Mesodermal cell (in vitro differentiated cells): ENCODE measurements around the gene CD24.
"Not testable (repeated sequence)": the region's sequence is repeated elsewhere in the genome, so short reads cannot be mapped to it uniquely, and the experiment has no call there.

Source experiments
- H3K27ac ChIP-seq: 2 replicates; pipeline ENCODE4 v1.7.0; 2013; ENCODE audit warnings: mild to moderate bottlenecking, low read depth, low read length, moderate library complexity; ENCODE audit not compliant: severe bottlenecking
- H3K36me3 ChIP-seq: 2 replicates; pipeline ENCODE4 v1.7.1; 2013; ENCODE audit warnings: mild to moderate bottlenecking, low read length, moderate library complexity; ENCODE audit not compliant: control insufficient read depth, insufficient read depth
- H3K4me1 ChIP-seq: one replicate; pipeline ENCODE4 v1.7.1; 2013; ENCODE audit warnings: mild to moderate bottlenecking, low read length; ENCODE audit not compliant: insufficient read depth, control insufficient read depth, poor library complexity, severe bottlenecking
- H3K4me3 ChIP-seq: 2 replicates; pipeline ENCODE4 v1.7.0; 2013; ENCODE audit warnings: low read length, control low read depth, mild to moderate bottlenecking; ENCODE audit not compliant: insufficient read depth, poor library complexity, severe bottlenecking; ENCODE audit errors: extremely low read depth
- H3K9me3 ChIP-seq: 2 replicates; pipeline ENCODE4 v1.7.1; 2013; ENCODE audit warnings: mild to moderate bottlenecking, low read length, moderate library complexity; ENCODE audit not compliant: control insufficient read depth
- WGBS, 2 experiments: methylation state at CpG; one replicate each; pipeline ENCODE4 v1.1.5; 2013; ENCODE audit warnings: missing lambda C conversion rate in 2 of 2; ENCODE audit not compliant: insufficient coverage in 2 of 2; 5-methylcytosine and 5-hydroxymethylcytosine counted together

Gene CD24

DNA sequence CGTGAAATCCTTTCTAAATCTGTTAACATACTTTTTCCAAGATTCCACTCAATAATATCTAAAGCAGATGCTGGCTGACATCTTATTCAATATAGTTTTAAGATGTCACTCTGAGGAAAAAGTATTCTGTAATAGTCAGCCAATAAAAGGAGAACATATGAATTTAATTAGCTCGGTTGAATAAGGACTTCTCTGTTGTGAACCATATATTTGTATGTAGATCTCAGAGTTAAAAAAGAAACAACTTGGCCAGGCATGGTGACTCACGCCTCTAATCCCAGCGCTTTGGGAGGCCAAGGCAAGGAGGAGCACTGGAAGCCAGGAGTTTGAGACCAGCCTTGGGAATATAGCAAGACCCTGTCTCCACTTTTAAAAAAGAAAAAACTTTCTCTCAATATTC lies 7.4 kb upstream of the CD24 start:
- Histone ChIP-seq H3K4me3 (no peak overlapping the region), H3K36me3 (no peaks in the 10 kb centered on the region), H3K27ac (no peak overlapping the region), H3K4me1 (no peaks in the 10 kb centered on the region), H3K9me3 (no peaks in the 10 kb centered on the region)
- WGBS, 2 experiments, result 95 to 100% methylated on average over 1 to 3 of the region's 4 CpGs

DNA sequence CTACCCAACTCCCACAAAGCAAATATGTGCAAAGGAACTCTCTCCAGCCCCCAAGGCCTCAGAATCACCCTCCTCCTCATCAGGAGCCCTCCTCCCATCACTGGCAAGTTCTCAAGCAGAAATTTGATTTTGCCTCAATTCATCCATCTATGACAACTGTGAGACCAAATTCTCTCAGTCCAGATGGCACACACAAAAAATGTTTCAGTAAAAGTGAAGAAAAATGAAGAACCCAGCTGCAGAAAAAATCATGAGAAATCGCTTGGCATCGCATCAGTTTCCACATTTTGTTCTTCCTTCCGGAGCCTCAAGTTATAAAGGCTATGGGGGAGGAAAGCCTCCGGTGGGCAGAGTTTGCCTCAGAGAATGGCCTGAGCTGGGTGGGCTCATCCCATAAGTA lies 6.4 kb upstream of the CD24 start:
- Histone ChIP-seq H3K27ac (no peak overlapping the region), H3K4me3 (no peak overlapping the region), H3K36me3 (no peaks in the 10 kb centered on the region), H3K4me1 (no peaks in the 10 kb centered on the region), H3K9me3 (no peaks in the 10 kb centered on the region)
- 83 to 90% methylated on average over 2 to 4 of the region's 4 CpGs for WGBS, 2 experiments

DNA sequence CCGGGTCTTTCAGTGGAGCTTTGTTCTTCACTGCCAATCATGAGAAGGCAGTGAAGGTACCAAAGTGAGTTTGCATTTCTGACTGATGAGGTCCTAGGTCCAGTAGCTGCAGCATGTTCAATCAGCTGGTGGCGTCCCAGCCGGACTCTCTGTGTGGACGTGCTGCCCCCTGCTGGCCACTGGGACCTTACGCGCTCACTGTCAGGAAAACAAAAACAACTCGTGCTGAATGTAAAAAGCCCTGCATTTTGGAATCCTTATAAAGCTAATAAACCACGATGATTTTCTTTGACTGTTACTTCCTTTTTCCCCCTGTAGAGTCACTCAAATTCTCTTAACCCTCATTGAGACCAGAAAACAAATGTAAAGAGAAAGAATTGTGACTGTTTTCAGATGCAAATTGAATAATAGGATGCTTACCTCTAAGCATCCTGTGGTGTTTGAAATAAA lies 4.9 kb upstream of the CD24 start:
- no peak overlapping the region for H3K27ac ChIP-seq
- H3K4me3 ChIP-seq, result no peak overlapping the region
- H3K36me3 ChIP-seq, result no peaks in the 10 kb centered on the region
- no peaks in the 10 kb centered on the region for H3K4me1 ChIP-seq
- 0 to 4% methylated on average over 4 to 8 of the region's 8 CpGs for WGBS, 2 experiments
- no peaks in the 10 kb centered on the region for H3K9me3 ChIP-seq

DNA sequence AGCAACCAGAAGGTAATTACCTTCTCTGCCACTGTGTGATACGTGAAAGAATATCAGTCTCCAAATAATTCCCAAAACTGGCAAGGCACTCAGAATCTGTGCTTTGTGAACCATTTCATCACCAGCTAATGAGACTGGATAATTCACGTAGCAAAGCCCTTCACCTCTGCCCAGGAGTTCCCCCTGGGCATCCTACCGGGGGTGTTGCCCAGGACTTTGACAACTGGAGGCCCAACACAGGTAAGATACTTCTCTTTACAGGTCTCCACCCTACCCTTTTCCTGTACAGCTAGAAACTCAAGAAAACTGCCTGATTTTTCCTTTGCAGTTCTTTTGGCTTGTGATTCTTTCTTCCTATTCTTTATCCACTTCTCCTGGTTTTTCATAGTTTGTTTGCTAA lies 2.7 kb upstream of the CD24 start:
- H3K27ac ChIP-seq, result no peak overlapping the region
- WGBS, 2 experiments, result 83 to 93% methylated on average over 3 of the region's 3 CpGs

DNA sequence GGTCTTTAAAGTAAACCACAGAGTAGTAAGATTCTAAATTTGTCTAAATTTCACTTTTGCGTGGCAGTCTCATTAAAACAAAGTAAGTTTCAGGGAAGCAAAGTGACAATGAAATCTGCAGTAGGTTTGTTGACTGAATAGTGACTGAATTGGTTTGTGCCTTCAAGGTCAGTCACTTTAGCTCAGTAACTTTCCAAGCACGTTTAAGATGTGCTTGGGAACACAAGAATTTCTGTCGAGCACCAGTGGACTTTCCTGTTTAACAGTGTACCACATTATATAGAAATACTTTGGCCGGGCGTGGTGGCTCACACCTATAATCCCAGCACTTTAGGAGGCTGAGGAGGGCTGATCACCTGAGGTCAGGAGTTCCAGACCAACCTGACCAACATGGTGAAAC lies 1.7 kb upstream of the CD24 start:
- H3K4me3 ChIP-seq, result no peak overlapping the region
- peaks cover 14% of the 10 kb centered on the region for H3K36me3 ChIP-seq
- H3K4me1 ChIP-seq, result no peaks in the 10 kb centered on the region
- no peak overlapping the region for H3K27ac ChIP-seq
- 63 to 100% methylated on average over 1 to 2 of the region's 5 CpGs for WGBS, 2 experiments
- no peaks in the 10 kb centered on the region for H3K9me3 ChIP-seq

More for the DNA sequence above, 2.7 kb upstream of the CD24 start:
- Histone ChIP-seq H3K4me3 (no peak overlapping the region), H3K36me3 (peaks cover 6% of the 10 kb centered on the region), H3K9me3 (no peaks in the 10 kb centered on the region), H3K4me1 (no peaks in the 10 kb centered on the region)

DNA sequence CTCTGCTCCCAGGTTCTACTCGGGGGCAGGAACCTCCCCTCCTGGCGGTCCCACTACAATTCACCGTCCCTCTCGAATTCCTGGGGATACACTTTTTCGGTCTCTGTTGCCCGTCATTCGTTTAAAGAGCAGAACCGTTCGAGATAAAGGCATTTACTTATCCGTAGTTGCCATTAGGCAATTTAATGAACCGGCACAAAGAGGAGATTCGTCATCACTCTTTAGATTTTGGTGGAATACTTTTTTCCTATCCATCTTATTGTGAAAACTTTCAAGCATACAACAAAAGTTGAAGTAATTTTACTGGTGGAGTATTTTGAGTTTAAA lies 1.2 kb upstream of the CD24 start:
- Histone ChIP-seq H3K36me3 (peaks cover 17% of the 10 kb centered on the region), H3K27ac (peak overlapping the region; percentile 95), H3K4me1 (no peaks in the 10 kb centered on the region), H3K9me3 (no peaks in the 10 kb centered on the region), H3K4me3 (peak overlapping the region; percentile 65)
- WGBS, 2 experiments, result 0% methylated on average over 4 of the region's 12 CpGs

DNA sequence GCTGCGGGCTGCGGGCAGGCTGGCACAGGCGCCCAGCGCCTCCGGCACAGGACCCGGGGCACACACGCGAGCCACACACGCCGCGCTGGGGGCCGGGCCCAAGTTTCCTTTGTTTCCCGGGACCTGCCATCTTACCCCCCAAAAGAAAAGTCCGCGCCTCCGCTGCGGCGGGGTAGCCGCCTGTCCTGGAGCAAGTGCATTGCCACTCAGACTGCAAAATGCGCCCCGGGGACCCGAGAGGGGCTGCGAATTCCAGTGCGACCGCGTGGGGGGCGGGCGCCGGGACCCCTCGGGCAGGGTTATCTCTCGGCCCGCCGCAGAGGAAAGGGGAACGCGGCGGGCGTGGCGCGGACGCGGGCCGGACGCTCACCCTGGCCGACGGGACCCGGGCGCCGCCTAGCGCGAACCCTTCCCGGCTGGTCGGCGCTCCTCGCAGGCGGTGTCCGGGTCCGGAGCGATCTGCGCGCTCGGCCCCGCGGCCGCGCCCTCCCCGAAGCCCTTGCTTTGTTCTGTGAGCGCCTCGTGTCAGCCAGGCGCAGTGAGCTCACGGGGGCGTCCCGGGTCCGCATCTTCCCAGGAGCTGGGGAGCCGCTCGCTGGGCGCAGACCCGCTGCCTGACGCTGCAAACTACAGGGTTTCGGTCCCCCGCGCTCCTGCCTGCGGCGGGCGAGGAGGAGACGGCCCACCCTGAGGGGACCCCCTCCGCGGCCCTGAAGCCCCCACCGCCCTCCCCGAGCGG lies 639 bp upstream of the CD24 start:
- Histone ChIP-seq H3K9me3 (no peaks in the 10 kb centered on the region), H3K4me3 (peak overlapping the region; percentile 65), H3K36me3 (peaks cover 19% of the 10 kb centered on the region), H3K4me1 (no peaks in the 10 kb centered on the region), H3K27ac (peak overlapping the region; percentile 95)
- WGBS, 2 experiments, result 0% methylated on average over 44 to 57 of the region's 90 CpGs

DNA sequence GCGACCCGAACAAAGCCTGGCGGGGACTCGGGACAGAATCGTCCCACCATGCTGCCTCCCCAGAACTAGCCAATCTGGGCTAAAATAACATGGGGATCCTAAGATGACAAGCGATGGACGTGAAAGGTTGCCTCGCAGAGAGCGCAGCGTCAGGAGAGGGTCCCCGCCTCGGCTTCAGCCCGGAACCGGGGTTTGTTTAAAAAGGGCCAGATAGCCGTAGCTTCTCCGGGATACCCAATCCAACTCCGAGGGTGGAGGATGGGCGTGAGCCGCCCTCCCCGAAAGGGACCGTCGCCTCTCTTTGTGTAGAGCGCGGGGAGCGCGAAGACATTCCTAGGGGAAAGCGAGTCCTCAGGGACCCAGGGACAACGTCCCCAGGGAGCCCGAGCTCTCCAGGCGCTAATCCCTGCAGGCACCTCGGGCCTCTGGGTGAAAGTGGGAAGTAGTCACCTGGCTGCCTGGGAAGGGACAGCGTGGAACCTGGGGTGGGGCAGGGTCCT lies 643 bp downstream of the CD24 start:
- H3K27ac ChIP-seq, result peak overlapping the region; percentile 72

DNA sequence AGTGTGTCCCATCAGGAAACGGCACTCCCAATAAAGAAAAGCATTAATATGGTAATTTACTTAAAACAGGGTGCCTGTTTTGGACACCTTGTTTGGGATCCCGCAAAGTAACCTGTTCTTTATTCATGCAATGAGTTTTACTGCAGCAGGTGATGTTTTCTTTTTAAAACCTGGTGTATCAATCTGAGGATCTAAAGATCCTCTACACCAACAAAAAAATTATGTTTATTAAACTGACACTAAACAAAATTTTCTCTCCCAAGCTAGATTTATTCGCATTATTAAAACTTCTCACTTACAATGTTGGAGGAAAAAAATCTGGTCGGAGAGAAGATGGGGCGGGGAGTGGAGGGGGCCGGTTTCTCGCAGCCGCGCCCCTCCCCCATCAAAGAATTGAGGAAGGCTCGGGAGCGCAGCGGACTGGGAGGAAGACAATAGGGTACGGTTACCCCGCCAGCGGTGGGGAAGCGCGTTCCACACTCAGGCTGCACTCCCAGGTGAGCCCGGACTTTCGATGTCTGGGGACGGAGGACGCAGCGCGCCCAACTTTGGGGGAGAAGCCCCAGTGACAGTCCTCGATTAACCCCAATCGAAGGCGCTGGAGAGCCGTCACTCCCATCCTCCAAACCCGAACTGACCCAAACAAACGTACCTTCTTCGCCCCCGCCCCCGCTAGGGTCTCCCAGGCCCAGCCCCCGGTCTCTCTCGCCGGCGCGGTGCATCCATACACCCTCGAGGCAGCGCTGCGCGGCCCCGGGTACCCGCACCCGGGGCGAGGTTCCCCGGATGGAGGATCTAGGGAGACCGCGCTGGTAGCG lies 1.3 kb downstream of the CD24 start:
- H3K4me1 ChIP-seq, result no peaks in the 10 kb centered on the region
- peak overlapping the region; percentile 86 for H3K4me3 ChIP-seq
- H3K9me3 ChIP-seq, result no peaks in the 10 kb centered on the region
- WGBS, 2 experiments, result 0% methylated on average over 20 to 37 of the region's 49 CpGs
- peak overlapping the region; percentile 62 for H3K27ac ChIP-seq
- H3K36me3 ChIP-seq, result peaks cover 25% of the 10 kb centered on the region

More for the DNA sequence above, 643 bp downstream of the CD24 start:
- H3K36me3 ChIP-seq, result peaks cover 22% of the 10 kb centered on the region
- H3K9me3 ChIP-seq, result no peaks in the 10 kb centered on the region
- WGBS, 2 experiments, result 0% methylated on average over 27 to 32 of the region's 32 CpGs
- H3K4me1 ChIP-seq, result no peaks in the 10 kb centered on the region
- H3K4me3 ChIP-seq, result peak overlapping the region; percentile 86

DNA sequence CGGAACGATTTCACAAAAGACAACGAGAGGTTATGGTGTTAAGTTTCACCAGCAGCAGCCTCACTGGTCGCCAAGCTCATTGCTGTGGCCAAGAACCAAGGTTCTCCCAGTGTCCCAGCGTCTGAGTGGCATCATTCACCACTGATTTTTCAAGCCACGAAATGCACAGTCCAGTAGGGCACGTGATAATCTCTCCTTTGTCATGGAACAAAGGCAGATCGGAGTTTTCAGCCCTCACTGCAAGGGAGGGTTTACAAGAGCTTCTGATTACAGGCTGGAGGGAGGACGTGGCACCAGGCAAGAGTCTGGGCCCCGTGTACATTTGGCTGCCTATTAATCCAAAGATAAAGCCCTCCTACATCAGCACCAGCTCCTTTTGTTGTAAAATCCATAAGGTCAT lies 2.0 kb downstream of the CD24 start:
- WGBS, 2 experiments, result 7 to 11% methylated on average over 8 to 10 of the region's 10 CpGs
- peaks cover 25% of the 10 kb centered on the region for H3K36me3 ChIP-seq
- H3K9me3 ChIP-seq, result no peaks in the 10 kb centered on the region
- H3K4me3 ChIP-seq, result peak overlapping the region; percentile 86
- H3K4me1 ChIP-seq, result no peaks in the 10 kb centered on the region
- H3K27ac ChIP-seq, result peak overlapping the region; percentile 62

DNA sequence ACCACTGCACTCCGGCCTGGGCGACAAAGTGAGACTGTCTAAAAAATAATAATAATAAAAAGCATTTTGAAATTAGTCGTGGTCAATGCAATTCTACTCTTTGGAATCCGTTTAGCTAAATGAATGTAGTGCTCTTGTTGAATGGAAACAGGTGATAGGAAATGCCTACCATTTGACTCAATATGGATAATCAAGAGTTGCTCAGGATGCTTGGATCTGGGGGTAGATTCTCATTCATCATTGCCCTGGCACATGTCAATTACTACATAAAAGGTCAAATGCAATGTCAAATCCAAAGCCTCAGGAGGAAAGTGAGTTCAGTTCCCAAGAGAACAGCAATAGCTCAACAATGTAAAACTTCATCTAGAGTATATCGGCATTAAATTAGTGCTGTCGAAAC lies 3.8 kb downstream of the CD24 start:
- no CpG with 5 or more reads among the region's 6 CpGs for WGBS, 2 experiments
- not testable (repeated sequence) for H3K4me1 ChIP-seq, H3K27ac ChIP-seq, H3K4me3 ChIP-seq, H3K9me3 ChIP-seq
- peaks cover 25% of the 10 kb centered on the region for H3K36me3 ChIP-seq
